ENCODE data around the gene LRP11.
A peak's percentile ranks its signal among the peaks of the same experiment; 100 is the strongest.
"Not testable (repeated sequence)": the region's sequence is repeated elsewhere in the genome, so short reads cannot be mapped to it uniquely, and the experiment has no call there.

Gene LRP11

DNA sequence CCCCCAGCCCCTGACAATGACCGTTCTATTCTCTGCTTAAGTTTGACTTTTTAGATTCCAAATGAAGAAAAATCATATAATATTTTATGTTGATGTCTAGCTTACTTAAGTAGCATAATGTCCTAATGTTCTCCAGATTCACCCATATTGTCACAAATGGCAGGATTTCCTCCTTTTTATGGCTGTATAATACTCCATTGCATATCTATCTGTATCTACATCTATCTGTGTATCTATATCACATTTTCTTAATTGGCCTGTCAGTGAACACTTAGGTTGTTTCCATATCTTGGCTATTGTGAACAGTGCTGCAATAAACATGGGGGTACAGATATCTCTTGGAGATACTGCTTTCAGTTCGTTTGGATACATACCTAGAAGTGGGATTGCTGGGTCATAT lies 7.0 kb upstream of the LRP11 start:
- no peak for TF ChIP-seq Cebpa-rat (IDR thresholded peaks at IDR 0.05)
- H4K20me1 ChIP-seq = no peaks in the 10 kb centered on the region
- H3K4me1 ChIP-seq = no peaks in the 10 kb centered on the region
- H3K27me3 ChIP-seq = no peaks in the 10 kb centered on the region
- no peak overlapping the region for H3K4me3 ChIP-seq
- no peaks in the 10 kb centered on the region for H3K36me3 ChIP-seq
- no peak overlapping the region for H3K9ac ChIP-seq
- no peak overlapping the region for H3K27ac ChIP-seq
- no peak overlapping the region for H3K4me2 ChIP-seq
- H3K9me3 ChIP-seq = peaks cover 16% of the 10 kb centered on the region

DNA sequence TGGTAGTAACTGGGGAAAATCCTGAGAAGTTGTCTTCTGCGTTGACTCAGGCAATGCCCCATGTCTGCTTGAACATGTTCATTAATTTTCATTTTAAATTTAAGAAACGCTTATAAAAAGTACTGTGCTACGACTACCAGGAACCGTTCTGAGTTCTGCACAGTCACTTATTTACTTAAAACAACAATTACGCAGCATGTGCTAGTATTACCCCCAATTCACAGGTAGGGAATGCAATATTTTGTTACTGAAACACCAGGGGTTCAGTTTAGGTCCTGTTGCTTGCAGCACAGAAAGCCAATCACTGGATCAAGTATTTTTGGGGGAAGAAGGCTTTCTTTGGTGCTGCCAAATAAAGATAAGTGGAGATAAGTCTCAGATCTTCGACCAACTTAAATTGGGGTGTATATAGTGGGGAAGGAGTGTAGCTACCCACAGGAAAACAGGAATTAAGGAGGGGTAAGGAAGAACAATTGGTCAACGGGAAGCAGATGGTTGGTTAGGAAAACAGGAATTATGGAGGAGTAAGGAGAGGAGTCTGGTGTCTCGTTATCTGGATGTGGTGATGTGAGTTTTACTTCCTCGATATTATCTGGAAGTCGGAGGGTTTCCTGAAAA lies 5.2 kb upstream of the LRP11 start:
- H3K4me1 ChIP-seq = 0 out of 2 replicates have a peak, but pooled peaks cover 2% of the 10 kb centered on the region
- H3K9ac ChIP-seq = no peak overlapping the region
- H3K4me3 ChIP-seq = no peak overlapping the region
- TF ChIP-seq Cebpa-rat (IDR thresholded peaks at IDR 0.05) = no peak
- H3K27me3 ChIP-seq = no peaks in the 10 kb centered on the region
- no peak overlapping the region for H3K4me2 ChIP-seq
- no peaks in the 10 kb centered on the region for H3K36me3 ChIP-seq
- H4K20me1 ChIP-seq = no peaks in the 10 kb centered on the region
- H3K9me3 ChIP-seq = peaks cover 16% of the 10 kb centered on the region
- H3K27ac ChIP-seq = no peak overlapping the region

DNA sequence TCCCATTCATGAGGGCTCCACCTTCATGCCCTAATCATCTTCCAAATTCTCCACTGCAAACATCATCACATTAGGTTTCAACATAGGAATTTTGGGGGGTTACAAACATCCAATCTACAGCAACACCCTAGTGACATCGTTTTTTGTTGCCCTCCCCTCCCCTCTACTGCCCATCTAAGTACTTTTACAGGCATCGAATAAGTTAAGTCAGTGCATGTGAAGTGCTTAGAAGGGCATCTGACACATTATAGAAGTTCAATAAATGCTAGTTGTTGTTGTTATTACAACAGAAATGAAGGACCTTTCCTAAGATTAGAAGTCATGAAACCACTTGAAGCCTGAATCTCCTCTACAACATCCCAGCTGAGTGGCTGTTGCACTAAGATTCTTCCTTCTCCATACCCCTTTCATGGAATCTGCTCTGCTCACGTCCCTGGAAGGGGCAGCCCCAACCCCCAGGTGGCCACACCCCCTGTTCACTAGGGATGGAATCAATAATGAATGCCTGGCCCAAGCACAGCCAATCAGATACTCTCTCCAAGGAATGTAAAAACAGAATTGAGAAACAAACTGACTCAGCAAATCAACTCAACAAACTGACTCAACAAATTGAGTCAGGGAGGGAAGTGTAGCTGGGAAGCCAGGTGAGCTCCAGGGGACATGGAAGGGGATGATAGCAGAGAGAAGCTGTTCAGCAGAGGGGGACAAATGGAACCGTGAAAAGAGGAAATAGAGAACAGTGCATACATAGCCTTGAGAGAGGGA lies 3.9 kb upstream of the LRP11 start:
- Histone ChIP-seq H4K20me1 (no peaks in the 10 kb centered on the region), H3K9me3 (peaks cover 16% of the 10 kb centered on the region), H3K4me3 (no peak overlapping the region), H3K27me3 (no peaks in the 10 kb centered on the region), H3K27ac (no peak overlapping the region), H3K4me1 (0 out of 2 replicates have a peak, but pooled peaks cover 3% of the 10 kb centered on the region), H3K36me3 (no peaks in the 10 kb centered on the region), H3K9ac (no peak overlapping the region), H3K4me2 (no peak overlapping the region)
- TF ChIP-seq Cebpa-rat (IDR thresholded peaks at IDR 0.05) = no peak

DNA sequence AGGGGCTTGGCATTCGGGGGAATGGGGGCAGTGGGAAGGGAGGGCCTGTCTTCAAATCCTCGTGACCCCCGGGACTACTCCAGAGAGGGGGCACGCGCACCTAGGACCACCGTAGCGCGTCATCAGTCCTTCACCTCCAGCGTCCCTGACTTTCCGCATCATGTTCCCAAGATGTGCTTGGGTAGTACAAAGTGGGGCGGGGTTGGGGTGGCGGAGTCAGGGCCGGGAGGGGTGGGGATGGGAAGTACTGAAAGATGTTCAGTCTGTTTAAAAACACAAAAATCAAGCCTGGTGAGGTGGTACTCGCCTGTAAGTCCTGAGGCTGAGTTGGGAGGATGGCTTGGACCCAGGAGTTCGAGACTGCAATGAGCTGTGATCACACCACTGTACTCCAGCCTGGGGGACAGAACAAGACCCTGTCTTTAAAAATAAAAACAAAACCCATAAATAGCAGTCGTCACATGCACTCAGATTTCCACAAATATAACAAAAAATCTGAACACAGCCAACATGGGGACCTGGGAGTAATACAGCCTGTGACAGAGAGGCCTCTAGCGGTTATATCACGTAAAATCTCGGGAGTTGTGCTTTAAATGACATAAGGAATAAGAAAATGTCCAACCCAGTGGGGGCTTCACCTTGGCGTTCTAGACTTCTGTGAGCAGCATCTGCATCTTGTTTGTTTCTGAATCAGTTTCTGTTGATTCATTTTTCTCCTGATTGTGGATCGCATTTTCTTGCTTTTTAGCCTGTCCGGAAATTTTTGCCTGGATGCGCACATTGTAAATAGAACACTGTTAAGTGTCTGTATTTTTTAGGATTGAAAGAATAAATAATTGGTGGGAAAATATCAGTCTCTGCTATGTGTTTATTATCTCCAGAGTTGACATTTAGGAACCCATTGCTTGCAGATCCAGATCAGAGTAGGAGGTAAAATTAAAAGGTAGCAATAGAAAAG lies 698 bp upstream of the LRP11 start:
- Histone ChIP-seq H3K27ac (no peak overlapping the region), H3K36me3 (no peaks in the 10 kb centered on the region), H3K4me3 (peak overlapping the region; percentile 85)

DNA sequence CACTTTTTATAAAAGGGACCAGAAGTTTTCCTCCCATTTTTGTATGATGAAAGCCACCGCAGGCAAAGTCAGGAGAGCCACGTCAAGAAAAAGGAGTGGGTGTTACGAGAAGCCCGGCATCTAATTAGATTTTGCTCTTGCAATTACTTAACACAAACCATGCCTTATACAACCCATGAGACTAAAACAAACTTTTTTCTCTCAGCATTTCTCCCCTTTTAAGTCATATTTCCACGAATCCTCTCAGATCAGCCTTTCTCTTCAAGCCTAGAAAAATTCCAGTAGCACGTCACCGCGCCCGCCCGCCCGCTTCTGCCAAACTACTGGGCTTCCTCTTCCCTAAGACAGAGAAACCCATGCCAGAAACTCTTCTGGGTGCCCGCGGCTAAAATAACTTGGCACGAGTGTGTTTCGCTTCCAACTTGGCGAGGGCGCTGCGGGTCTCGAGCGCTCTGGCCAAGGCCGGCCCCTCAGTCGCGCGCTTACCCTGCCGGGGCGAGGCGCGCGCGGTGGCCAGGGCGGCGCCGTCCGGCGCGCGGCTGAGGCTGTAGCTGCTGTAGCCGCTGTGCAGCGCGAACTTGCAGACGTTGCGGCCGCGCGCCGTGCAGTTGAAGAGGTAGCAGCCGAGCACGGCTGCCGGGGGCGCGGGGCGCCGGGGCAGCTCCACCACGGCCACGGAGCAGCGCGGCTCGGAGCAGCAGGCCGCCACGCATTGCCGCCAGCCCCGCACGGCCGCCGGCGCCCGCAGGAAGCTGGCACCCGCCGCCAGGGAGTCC lies 1.0 kb downstream of the LRP11 start:
- Histone ChIP-seq H3K4me2 (peak overlapping the region; percentile 92), H3K4me3 (peak overlapping the region; percentile 85), H3K36me3 (no peaks in the 10 kb centered on the region), H3K27me3 (no peaks in the 10 kb centered on the region), H3K4me1 (peaks cover 28% of the 10 kb centered on the region), H3K9ac (peak overlapping the region; percentile 74), H4K20me1 (peaks cover 22% of the 10 kb centered on the region; the same call in 1 of the 2 replicates), H3K27ac (peak overlapping the region; percentile 71), H3K9me3 (no peaks in the 10 kb centered on the region)
- TF ChIP-seq Cebpa-rat (IDR thresholded peaks at IDR 0.05) = no peak

More for the DNA sequence above, 698 bp upstream of the LRP11 start:
- Histone ChIP-seq H3K4me1 (peaks cover 28% of the 10 kb centered on the region), H4K20me1 (peaks cover 22% of the 10 kb centered on the region; the same call in 1 of the 2 replicates), H3K9me3 (no peaks in the 10 kb centered on the region), H3K27me3 (no peaks in the 10 kb centered on the region), H3K4me2 (peak overlapping the region; percentile 92), H3K9ac (peak overlapping the region; percentile 74; the same call in 1 of the 2 replicates)
- TF ChIP-seq Cebpa-rat (IDR thresholded peaks at IDR 0.05) = no peak

DNA sequence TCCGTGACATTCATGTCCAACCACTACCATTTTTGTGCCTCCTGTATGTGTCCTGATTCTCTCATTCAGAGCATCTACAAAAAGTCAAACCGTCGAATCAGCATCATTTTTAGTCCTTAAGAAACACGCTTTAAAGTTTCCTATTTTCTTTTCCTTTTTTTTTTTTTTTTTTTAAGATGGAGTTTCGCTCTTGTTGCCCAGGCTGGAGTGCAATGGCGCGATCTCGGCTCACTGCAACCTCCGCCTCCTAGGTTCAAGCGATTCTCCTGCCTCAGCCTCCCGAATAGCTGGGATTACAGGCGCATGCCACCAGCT lies 1.8 kb downstream of the LRP11 start:
- not testable (repeated sequence) for H3K27me3 ChIP-seq, H3K9me3 ChIP-seq, H3K9ac ChIP-seq, H3K36me3 ChIP-seq, H3K27ac ChIP-seq
- H4K20me1 ChIP-seq = peaks cover 23% of the 10 kb centered on the region
- peak overlapping the region; percentile 92 for H3K4me2 ChIP-seq
- peaks cover 28% of the 10 kb centered on the region for H3K4me1 ChIP-seq
- H3K4me3 ChIP-seq = peak overlapping the region; percentile 85

DNA sequence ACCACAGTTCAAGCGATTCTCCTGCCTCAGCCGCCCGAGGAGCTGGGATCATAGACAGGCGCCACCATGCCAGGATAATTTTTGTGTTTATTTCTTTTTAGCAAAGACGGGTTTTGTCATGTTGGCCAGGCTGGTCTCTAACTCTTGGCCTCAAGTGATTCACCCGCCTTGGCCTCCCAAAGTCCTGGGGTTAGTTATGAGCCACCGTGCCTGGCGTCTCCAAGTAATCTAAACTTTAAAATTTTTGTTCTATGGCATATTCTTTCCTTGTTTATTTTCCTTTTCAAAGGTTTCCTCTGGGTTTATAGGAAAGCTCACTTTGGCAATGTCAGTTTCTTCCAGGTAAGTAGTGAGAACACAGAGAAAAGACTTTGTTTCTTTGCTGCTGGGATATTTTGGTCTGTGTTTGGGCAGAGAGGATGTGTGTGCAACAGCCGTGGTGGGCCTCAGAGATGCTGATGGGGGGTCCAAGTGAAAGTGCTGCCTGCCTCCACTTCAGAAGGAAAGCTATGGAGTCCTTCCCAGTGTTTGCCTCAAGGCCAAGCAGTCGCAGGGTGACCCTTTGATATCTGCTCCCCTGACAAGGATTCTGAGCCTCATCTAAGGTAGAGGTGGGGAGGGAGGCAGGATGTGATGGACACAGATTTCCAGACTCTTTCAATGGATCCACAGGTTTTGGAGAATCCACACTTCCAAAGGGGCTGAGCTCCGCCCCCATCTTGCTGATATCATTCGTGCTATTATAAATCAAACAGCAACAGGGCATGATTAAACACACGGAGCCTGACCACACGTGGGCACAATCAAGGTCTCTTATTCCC lies 2.3 kb downstream of the LRP11 start:
- Histone ChIP-seq H3K36me3 (no peaks in the 10 kb centered on the region), H3K4me3 (no peak overlapping the region), H3K9ac (no peak overlapping the region)

DNA sequence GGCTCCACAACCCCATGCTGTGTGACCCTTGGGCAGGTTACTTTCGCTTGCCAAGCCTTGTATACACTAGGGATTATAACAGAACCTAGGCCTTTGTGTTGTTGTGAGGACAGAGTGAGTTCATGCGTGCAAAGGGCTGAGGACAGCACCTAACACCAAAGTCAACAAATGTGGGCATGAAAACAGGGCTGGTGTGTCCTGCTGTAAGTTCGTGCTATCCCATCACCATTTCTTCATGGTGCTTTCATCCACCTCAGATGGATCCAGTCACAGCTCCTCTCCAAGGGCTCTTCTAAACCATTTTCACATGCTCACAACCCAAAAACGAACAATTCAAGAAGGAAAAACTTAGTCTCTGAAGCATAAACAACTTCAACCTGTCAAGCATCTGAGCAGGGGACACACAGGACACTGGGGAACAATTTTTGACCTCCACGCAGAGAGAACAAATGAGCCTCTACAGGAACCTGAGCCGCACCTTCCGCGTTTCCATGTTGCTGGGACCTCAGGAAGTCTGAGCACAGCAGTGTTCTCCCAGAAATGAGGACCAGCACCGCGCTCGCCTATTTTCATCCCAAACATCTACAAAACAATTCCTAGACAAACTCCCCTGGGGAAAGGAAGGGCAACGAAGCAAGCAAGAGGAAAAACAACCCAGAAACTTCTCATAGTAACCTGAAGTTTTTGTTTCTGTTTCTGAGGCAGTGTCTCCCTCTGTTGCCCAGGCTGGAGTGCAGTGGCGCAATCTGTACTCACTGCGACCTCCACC lies 3.1 kb downstream of the LRP11 start:
- Histone ChIP-seq H3K36me3 (no peaks in the 10 kb centered on the region), H3K9me3 (no peaks in the 10 kb centered on the region), H4K20me1 (peaks cover 35% of the 10 kb centered on the region), H3K4me3 (no peak overlapping the region), H3K4me1 (peaks cover 28% of the 10 kb centered on the region), H3K9ac (no peak overlapping the region), H3K27ac (no peak overlapping the region), H3K27me3 (no peaks in the 10 kb centered on the region), H3K4me2 (peak overlapping the region; percentile 11)
- no peak for TF ChIP-seq Cebpa-rat (IDR thresholded peaks at IDR 0.05)

More for the DNA sequence above, 2.3 kb downstream of the LRP11 start:
- Histone ChIP-seq H3K9me3 (no peaks in the 10 kb centered on the region), H3K27ac (no peak overlapping the region), H4K20me1 (peaks cover 29% of the 10 kb centered on the region), H3K4me1 (peaks cover 28% of the 10 kb centered on the region), H3K4me2 (peak overlapping the region; percentile 92), H3K27me3 (no peaks in the 10 kb centered on the region)
- TF ChIP-seq Cebpa-rat (IDR thresholded peaks at IDR 0.05) = no peak

Data from BLaER1 (cell line).